NCI-H128 (cell line): ENCODE measurements around the gene ADH4.
"Not testable (repeated sequence)": the region's sequence is repeated elsewhere in the genome, so short reads cannot be mapped to it uniquely, and the experiment has no call there.

Experiments used
- DNase-seq: peaks from one replicate; lab custom pipeline; 2025; ENCODE audit not compliant: unreplicated experiment; lab: John Stamatoyannopoulos, UW

Gene ADH4

DNA sequence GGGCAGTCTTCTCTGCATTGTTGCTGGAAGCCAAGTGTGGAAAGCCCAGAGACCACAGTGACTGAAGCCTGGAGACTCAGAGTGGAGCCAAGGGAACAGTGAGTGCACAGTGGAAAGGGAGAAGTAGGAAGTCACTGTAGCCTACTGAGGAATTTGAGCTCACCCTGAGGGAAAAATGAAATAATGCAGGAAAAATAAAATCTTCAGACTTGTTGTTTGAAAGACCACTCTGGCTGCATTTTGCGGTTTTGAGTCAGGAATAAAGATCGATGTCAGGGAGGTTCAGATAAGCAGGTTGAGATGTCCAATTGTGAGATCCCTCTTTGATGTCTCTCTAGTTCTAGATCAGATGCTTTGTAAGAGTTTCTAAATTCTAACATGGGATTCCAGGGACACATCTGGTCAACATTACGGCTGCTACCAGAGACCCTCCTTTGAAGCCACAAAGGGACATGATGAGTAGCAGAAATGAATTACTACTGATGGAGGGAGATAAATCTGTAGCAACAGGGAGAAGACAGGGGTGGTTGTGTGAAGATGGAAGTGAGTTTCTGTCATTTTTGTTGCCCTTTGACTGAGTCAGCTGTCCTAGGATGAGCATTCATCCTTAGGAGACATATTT is 8.4 kb downstream of the ADH4 start:
- DNase-seq = no peak

DNA sequence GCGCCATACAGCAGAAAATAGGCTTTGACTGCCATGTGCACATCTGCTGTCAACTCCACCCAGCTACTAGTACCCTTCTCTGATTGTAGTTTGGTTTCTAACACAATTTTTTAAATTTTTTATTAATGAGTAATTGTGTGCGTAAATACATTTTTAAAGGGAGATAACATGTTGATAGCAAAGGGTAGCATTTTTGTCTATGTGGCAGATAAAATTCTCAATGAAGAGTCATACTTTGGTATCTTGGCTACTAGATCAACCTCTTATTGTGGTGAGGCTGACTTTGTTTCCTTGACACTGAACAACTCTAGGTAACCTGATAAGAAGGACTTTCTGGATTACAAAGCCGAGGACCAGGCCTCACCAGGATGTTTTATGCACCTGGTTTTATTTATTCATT is 9.5 kb downstream of the ADH4 start:
- DNase-seq = no peak

DNA sequence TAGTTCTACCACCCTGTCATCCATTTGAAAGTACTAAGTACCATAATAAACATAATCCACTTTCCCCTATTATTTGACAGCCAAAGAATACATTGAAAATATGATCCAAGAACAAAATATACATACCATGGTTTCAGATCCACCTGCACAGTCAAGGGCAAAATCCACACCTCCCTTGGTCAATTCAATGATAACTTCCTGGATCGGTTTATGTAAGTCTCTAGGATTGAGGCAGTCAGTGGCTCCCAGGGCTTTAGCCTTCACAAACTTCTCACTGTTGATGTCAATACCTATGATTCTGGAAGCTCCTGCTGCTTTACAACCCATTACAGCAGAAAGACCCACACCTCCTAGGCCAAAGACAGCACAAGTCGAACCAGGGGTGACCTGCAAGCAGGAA is 12.7 kb downstream of the ADH4 start:
- no peak for DNase-seq

DNA sequence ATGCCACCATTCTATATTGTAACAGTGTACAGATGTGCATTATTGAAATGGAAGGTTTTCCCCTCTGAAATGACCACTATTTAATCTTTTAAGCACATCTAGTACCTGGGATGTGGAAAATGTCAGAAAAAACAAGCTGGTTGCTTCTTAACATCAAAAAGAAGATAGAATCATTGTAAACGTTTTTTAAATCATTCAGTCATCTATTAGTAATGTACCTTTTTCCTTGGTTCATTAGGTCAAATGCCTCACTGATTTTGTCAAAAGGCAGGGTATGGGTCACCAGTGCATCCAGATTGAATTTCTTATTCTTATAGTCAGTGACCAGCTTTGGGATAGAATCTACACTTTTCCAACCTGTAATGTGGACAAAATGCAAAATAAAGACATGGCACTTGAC is 17.7 kb downstream of the ADH4 start:
- DNase-seq = no peak

DNA sequence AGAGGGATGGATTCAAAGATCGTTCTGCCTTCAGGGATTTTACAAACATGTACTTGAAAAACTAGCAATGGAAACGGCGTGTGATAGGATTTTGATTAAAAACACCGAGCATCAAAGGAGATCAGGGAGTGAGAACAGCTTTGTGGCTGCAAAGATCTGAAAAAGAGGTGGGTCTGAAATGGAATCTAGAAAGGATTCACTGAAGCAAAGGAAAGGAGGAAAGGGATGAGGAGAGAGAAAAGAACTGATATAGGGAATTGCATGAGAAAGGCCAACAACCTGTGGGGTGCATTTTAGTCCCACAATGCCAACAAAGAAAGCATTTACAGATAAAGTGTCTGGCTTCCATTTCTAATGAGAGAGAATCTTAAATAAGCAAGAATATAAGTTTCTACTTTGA is 23.1 kb downstream of the ADH4 start:
- DNase-seq = no peak

DNA sequence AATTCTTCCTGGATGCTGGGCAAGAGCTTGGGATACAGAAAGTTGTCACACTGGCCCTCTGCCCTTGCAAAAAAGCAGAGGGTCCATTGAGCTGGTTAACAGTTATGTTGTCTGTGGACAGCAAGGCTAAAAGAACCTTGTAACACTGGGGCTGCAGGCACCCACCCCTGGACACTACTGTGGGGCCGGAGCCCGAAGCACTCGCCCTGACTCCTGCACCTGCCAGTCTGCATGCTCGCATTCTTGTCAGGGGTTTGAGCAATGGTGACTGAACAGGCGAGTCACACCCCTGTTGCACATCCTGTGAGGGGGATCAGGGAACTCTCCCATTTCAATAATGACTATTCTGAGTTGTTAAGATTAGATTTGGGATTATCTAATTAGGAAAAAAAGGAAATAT is 23.6 kb downstream of the ADH4 start:
- no peak for DNase-seq

DNA sequence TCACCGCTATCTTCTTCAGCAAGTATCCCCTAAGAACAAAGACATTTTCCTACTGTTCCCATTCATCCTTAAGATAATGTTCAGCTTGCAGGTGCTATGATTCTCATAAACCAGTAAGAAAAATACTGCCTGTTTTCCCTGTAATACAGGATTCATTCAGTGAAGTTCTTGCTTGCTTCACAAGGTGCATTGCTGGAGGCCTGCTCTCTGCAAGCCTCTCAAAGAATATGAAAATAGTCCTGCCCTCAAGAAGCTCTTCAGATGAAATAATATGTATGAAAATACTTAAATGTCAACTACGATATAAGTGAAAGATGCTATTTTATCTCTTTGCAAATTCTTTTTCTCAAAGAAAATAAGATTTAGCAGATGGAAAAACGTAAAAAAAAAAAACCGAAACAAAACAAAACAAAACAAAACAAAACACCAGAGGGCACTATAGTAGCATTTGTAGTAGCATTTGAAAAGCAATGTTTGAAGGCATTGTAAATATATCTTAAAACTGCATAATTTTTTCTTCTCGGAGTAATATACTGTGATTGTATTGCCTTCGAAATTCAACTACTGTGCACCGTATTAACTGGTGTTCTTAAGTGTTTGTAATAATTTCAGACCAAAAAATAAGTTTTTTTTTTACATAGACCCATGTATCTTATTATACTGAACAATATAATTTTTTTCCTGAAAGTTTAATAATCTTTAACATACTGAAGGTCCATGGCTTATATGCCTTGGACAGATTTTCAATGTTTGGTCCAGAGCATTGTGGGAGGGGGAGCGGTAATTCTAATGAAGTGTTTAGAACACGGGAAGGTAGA is 26.0 kb downstream of the ADH4 start:
- no peak for DNase-seq

DNA sequence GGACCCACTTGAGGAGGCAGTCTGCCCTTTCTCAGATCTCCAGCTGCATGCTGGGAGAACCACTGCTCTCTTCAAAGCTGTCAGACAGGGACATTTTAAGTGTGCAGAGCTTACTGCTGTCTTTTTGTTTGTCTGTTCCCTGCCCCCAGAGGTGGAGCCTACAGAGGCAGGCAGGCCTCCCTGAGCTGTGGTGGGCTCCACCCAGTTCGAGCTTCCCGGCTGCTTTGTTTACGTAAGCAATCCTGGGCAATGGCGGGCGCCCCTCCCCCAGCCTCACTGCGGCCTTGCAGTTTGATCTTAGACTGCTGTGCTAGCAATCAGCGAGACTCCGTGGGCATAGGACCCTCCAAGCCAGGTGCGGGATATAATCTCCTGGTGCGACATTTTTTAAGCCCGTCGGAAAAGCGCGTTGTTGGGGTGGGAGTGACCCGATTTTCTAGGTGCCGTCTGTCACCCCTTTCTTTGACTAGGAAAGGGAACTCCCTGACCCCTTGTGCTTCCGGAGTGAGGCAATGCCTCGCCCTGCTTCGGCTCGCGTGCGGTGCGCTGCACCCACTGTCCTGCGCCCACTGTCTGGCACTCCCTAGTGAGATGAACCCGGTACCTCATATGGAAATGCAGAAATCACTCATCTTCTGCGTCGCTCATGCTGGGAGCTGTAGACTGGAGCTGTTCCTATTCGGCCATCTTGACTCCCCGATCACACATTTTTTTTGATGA is 26.8 kb downstream of the ADH4 start:
- not testable (repeated sequence) for DNase-seq

DNA sequence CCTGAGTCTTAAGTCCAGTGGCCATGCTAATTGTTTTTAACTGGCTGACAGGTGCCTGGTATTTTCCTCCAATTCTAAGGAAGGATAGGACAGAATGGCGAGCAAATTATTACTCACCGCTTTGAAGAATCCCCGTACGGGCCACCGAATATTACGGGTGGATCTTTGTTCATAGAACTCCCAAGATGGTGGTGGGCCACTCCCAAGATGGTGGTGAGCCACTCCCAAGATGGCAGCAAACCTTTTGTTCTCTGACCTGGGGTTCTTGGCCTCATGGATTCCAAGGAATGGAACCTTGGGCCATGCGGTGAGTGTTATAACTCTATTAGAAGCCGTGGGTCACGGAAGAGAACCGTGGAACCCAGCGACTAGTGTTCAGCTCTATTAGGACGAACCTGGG is 34.8 kb downstream of the ADH4 start:
- DNase-seq = not testable (repeated sequence)

DNA sequence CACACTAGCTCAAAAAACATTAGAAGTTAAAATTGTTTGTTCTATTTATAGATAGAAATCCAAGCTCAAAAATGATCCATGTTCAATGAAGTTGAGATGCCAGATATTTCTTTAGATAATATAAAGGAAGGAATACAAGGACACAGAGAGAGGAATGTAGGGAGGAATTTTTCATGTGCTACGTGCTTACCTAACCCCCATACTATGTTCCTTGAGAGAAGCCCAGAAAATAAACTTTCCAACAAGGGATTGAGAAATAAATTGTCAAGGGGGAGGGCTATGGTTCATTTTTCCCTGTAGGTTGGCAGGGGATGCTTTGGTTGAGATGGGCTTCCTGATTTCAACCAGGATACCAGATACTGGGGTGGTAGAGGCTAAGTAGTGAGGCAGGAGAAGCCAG is 39.9 kb downstream of the ADH4 start:
- DNase-seq = no peak

DNA sequence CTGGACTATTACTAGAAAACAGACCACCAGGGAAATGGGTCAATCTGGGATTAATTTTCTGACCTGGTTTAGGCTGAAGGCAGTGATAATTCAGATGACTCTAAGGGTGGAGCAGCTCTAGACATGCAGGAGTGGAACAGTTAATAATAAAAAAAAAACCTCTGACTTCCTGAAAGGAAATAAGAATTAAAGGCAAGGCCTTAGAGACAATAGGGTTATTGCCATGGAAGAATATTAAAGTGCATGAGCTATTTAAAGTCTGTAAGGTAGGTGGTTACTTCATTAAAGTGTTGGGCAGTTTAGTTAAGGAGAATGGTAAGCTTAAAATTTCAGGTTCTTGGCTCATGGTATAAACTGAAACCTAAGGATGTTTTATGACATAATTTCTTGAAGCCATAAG is 40.9 kb downstream of the ADH4 start:
- DNase-seq = no peak

DNA sequence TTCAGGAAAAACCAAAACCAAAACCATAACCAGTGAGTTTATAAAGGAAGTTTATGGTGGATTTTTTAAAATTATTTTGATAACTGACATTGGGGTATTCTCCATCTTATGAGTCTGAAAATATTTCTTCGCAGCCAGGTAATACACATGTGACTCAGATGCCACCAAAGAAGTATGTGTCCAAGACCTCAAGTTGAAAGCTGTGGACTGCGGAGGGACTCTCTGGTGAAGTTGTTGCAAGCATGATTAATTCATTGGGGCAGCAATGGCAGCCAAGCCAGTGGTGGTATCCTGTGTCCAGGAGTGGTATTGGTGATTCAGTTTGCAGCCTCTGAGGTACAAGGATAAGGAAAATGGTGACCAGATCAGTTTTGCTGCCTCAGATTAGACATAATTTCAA is 41.5 kb downstream of the ADH4 start:
- no peak for DNase-seq

DNA sequence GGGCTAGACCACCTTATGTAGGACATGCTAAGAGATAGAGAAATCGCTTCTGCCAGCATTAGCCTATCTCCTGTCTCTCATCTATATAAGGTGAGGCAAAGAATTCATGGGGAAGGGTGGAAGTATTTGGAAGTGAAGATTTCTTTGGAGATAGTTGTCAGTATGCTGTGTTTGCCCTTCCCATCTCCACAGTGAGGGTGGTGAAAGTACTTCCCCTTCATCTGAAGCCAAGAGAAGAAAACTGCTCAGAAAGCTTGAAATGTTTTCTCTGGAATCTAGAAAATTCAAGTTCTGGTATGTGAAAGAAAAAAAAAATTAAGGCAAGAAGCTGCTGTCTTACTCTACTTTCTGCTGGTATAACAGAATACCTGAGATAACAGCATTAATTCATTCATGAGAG is 43.2 kb downstream of the ADH4 start:
- no peak for DNase-seq

DNA sequence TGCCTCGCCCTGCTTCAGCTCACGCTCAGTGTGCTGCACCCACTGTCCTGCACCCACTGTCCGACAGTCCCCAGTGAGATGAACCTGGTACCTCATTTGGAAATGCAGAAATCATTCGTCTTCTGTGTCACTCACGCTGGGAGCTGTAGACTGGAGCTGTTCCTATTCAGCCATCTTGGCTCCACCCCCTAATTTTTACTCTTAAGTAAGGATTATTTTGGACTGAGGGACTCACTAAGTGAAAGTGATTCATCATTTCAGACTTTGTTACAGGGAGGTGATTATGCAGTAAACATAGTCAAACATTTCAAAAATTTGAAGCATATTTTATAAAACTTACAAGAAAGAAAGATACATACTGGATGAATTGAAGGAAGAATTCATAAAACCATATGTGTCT is 44.3 kb downstream of the ADH4 start:
- not testable (repeated sequence) for DNase-seq

DNA sequence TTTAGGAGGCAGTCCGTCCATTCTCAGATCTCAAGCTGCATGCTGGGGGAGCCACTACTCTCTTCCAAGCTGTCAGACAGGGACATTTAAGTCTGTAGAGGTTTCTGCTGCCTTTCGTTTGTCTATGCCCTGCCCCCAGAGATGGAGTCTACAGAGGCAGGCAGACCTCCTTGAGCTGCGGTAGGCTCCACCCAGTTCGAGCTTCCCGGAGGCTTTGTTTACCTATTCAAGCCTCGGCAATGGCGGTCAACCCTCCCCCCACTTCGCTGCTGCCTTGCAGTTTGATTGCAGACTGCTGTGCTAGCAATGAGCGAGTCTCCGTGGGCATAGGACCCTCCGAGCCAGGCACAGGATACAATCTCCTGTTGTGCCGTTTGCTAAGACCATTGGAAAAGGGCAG is 44.8 kb downstream of the ADH4 start:
- no peak for DNase-seq

DNA sequence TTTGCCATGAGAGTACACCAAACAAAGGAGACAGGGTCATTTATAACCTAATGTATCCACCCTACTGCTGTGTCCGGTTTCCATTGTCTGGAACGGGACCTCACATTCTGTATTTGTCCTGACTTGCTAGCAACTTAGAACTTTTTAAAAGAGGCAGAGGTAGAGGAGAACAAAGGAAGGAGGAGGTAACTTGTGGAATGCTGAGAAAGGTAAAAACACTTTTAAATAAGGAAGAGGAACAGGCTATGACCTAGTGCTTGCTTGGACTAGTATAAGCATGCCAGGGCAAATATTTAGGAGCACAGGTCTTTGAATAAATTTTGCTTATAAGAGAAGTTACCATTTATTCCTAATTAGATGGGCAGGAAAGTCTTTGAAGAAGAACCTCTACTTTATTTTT is 52.3 kb downstream of the ADH4 start:
- not testable (repeated sequence) for DNase-seq

DNA sequence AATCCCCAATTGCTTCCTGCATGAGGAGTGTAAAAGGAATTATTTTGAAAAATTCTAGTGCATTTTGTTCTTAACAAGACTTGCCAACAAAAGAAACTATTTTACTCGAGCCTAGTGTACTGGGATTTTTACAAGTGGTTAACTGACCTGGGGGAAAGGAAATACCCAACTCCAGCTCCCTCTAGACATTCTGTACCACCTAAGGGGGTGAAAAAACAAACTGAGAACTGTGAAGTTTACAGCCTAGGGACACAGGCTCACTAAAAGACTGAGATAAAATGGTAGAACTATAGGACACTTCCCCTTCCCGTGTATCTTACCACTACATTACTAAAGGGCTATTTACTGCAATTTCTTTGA is 52.9 kb downstream of the ADH4 start:
- no peak for DNase-seq

DNA sequence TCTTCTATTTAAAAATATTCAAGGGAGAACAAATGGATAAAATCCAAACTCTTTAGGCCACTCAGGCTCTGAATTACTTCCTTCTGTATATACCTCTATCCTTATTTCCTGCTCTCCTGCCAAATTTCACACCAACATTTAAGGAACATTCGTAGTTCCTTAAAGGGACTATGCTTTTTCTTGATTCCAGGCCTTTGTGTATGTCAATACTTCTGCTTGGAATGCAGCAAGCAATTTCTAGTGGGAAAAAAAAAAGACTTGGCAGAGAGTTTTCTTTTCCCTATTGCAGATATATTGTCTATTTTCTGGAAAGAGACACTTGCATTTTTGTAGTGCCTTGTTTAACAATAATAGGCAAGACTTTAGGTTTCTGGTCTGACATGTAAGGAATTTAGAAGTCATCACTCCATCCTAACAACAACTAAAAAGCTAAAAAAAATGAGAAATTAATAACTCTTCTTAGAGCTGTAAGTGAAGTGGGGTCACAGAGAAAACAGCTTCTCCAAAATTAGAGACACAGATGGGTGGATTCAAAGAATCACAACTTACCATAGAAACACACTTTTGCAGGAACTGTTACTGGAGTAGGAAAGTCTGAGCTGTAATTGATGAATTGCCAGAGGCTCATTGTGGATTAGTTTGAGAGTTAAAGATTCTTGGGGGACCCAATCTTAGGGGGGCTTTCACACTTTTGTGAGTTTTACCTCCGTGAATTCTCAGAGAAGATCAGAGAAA is 53.4 kb downstream of the ADH4 start:
- DNase-seq = no peak

DNA sequence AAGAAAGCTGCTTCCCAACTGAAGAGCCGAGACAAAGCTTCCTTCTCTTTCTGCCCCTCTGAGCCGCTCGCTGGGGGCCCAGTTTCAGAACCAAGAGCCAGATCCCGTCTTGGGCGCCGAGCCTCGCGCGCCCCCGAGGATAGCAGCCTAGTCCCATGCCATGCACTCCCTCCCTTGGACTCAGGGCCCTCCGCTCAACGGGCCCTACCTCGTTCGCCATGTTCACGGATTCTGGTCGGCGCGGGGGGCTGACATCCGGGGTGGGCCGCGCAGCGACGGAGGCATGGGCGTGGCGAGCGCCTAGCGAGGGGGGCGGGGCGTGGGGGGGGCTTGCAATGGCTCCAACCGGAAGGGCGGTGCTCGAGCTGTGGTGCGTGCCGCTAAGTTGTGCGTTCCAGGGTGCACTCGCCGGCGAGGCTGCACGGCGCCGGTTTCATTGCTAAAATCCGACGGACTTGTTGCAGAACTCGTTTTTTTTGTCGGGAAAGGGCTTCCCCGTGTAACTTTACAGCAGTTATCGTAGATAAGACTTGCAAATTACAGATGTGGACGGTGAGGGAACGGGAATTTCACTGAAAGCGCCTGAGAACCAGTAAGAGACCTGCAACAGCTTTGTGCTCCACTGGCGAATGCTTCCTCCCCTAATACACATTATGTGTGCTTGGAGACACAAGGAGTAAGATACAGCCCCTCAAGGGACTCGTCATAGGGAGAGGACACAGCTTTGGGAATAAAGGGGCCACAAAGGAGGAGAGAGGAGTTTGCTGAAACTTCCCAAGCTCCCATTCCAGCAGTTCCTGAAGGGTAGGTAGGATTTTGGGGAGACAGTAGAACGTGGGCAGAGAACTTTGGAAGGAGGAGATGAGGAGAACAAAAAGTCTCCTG is 55.4 kb downstream of the ADH4 start, which contains the start of gene ADH5:
Gene ADH5, minus strand, starts transcription at position 308 of the 885 bp plus-strand sequence. Its CDS starts 88 bp downstream, at position 220.
- DNase-seq = peak; percentile 15

DNA sequence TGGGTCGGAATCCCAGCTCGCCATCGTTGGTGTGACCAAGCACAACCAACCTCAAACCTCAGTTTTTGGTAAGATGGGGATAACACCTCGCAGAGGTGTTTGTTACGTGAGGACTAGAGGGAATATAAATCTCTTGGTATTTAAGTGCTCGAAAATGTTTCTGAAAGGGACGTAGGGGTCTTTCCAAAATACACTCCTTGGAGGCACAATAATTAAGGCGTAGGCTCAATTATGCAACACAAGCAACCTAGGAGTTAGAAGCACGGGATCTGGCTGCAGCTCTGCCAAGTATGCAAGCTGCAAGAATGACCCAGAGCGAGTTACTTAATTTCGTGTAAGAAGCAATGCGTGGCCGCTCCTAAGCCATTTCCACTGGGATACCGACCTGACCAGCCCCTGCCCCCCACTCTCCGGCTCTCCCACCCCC is 56.1 kb downstream of the ADH4 start:
- DNase-seq = no peak
